Cardiac fibroblast (primary cell): Measurements from ENCODE around the gene MMP19.

Experiments used
- DNase-seq, 2 donors: peaks; one replicate each; pipeline versions ENCODE4 v3.0.0 to v3.0.0-alpha.2; 2010; ENCODE audit warnings: low read depth in 2 of 2
- H3K4me3 ChIP-seq, 2 donors: replicated peaks in 1 of 2; 1 replicate in 1 of 2; 2 replicates in 1 of 2; pipeline ENCODE4 v1.5.1; 2011; ENCODE audit warnings: low read depth in 2 of 2, low read length in 2 of 2, mild to moderate bottlenecking in 2 of 2, moderate library complexity in 1 of 2
- TF ChIP-seq, protein P1 (sequence below): IDR thresholded peaks from one replicate; pipeline ENCODE4 v1.5.1; 2011; ENCODE audit warnings: low read depth, mild to moderate bottlenecking, low read length, inconsistent platforms

The MMP19 gene

DNA sequence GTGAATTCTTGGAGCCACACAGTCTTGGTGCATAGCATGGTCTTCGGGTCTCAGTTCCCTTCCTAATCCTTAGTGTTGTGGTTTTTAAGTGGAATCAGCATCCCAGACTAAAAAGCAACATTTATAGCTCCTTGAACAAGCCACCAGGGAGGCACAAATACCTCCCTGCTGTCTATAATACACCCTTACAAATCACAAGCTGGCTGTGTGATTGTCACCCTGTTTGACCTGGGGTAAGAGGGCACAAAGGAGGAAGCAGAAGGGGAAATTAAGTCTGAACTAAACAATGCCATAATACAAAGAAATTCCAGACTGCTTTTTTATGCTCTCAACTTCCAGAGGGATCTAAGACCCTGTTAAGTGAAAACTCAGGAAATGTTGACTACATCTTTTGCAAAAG, 7.7 kb upstream of the MMP19 start:
- H3K4me3 ChIP-seq: no peak overlapping the region
- DNase-seq: no peak
- TF ChIP-seq, protein P1, sequence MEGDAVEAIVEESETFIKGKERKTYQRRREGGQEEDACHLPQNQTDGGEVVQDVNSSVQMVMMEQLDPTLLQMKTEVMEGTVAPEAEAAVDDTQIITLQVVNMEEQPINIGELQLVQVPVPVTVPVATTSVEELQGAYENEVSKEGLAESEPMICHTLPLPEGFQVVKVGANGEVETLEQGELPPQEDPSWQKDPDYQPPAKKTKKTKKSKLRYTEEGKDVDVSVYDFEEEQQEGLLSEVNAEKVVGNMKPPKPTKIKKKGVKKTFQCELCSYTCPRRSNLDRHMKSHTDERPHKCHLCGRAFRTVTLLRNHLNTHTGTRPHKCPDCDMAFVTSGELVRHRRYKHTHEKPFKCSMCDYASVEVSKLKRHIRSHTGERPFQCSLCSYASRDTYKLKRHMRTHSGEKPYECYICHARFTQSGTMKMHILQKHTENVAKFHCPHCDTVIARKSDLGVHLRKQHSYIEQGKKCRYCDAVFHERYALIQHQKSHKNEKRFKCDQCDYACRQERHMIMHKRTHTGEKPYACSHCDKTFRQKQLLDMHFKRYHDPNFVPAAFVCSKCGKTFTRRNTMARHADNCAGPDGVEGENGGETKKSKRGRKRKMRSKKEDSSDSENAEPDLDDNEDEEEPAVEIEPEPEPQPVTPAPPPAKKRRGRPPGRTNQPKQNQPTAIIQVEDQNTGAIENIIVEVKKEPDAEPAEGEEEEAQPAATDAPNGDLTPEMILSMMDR: no peak

DNA sequence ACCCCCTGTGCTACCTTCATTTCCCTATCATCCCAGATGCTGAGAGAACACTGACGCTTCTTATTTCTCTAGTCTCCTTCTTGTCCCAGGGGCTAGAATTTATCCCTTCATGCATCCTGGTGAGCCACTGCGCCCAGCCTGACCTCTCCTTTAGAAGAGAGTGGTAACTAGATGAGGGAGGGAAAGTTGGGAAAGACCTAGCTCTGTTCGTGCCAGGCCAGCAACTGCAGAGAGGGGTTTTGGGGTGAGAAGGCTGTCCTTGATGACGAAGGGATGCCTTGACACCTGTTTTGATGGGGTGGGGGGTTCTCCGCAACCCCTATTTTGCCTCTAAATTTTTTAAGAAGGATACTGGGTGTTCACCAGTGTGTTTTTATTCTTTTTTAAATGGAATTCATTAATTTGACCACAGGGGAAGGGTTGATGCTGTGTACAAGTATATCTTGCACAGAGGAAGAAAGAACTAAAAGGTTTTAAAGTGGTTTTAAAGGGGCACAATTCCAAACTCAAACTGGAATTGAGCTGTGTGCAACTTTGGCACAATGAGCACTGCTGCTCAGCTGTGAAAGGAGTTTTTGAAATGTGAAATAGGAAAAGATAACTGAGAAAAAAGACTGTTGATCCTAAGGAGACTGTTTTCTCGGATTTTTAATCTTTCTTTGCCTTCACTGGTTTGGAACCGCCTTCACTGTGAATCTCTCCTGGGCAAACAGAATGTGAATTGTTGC, 7.0 kb upstream of the MMP19 start:
- DNase-seq: peak in 1 of 2 donors; percentile 47
- no peak overlapping the region for H3K4me3 ChIP-seq
- TF ChIP-seq, protein P1: no peak

DNA sequence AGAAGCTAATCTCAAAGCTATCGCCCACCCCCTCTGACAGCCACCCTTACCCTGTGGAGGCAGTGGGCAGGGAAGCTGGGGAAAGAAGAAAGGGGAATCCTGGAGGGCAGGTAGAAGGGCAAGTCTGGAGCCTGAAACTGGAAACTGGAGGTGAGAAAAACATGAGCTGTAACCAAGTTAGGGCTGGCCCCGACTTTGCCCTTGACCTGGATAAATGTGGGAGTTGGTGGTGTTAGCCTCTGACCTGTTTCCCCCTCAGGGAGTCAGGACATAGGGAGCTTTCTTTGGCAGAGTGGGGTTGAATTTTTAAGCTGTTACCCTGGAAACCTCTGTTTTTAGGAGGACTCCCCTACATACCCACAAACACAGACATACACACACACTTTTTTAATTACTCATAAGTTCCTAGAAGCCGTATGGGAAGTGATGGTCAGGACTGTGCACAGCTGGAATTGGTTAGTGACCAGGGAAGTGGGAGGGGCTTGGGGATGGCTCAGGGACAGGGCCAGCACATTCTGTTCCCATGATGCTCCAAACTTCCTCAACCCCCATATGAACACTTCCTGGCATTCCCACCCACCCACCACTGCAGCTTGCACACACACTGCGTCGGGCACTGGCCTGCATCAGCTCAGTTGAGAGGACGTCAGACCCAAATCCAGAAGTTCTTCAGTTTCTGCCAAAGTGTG, 5.0 kb upstream of the MMP19 start:
- H3K4me3 ChIP-seq: peak overlapping the region in 1 of 2 donors; percentile 28
- TF ChIP-seq, protein P1: no peak
- DNase-seq: peak; percentile 100

DNA sequence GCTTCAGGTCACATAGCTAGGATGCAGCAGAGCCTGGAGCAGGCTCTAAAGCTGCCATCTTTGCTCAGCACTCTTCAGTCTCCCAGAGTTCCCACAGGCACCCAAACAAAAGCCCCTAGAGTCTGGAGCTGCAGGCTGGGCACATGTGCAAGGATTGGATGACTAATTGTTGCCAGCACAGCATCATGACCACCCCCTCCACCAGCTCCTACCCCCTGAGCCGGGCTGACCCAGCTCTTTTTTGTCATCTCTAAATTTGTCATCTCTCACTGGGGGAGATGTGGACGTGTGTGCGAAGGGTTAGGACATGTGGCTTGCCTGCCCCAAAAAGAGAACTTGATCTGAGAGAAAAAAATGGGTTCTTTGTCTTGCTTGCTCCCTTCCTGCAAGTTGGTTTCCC, 4.3 kb upstream of the MMP19 start:
- no peak overlapping the region for H3K4me3 ChIP-seq
- TF ChIP-seq, protein P1: no peak
- peak; percentile 80 to 93 for DNase-seq

DNA sequence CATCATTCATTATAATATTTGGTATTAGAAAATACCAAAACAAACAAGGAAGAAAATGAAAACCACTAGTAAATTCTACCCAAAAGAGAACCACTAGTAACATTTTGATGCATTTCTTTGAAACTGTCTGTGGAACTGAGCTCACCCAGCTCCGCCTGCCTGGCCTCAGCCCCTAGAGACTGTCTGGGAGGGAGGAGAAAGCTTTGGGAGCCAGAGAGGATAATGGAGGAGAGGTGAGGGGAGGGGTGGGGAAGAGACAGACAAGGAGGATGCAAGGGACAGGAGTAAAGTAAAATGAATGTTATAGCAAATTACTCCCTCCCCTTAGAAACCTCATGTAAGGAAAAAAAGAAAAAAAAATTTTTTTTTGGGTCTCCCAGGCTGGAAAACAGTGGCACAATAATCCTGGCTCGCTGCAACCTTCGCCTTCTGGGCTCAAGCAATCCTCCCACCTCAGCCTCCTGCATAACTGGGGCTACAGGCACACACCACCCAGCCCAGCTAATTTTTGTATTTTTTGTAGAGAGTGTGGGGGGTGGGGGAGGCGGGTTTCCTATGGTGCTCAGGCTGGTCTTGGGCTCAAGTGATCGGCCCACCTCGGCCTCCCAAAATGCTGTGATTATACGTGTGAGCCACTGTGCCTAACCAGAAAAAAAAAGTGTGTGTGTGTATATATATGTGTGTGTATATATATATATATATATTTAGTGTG, 3.2 kb upstream of the MMP19 start:
- no peak overlapping the region for H3K4me3 ChIP-seq
- TF ChIP-seq, protein P1: no peak
- DNase-seq: peak; percentile 43 to 62

DNA sequence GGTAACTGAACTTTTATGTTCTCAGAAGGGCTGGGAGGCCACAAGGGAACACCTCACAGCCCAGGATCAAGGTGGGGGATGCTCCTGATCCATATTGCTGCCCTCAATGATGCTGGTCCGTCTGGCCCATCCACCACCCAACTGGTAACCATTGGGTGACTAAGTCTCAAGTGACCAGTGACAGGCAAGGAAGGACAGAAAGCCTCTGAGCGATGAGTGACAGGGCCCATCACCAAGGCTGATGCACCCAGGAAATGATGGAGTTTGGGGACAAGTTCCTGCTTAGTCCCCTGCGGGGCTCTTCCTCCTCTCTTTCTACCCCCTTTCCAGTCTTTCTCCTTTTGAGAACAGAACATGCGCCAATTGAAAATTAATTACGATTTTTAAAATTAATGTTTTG, 2.6 kb upstream of the MMP19 start:
- no peak for DNase-seq
- TF ChIP-seq, protein P1: no peak
- no peak overlapping the region for H3K4me3 ChIP-seq
